ENCODE measurements around the gene VWA3B. TPM values are rescaled to one million over a fixed set of nuclear protein-coding genes. Genes with fewer than 3 reads are reported as not detected.
"Not testable (repeated sequence)": the region's sequence is repeated elsewhere in the genome, so short reads cannot be mapped to it uniquely, and the experiment has no call there.

Gene VWA3B
- total RNA-seq, 2 donors from 2014 or later, result 0.78 TPM; not detected in 1

- no peak for ATAC-seq
- Histone ChIP-seq H3K4me3 (no peak overlapping the region), H3K36me3 (replicated peaks in 1 of 2; ENCODE audit: insufficient read depth in 1 of 2, low read depth in 2 of 2) (no peaks in the 10 kb centered on the region), H3K27me3 (no peaks in the 10 kb centered on the region), H3K4me1 (no peaks in the 10 kb centered on the region), H3K9me3 (no peaks in the 10 kb centered on the region), H3K27ac (no peak overlapping the region)
- no peak for TF ChIP-seq CTCF (IDR thresholded peaks at IDR 0.05)
- TF ChIP-seq POLR2A (IDR thresholded peaks at IDR 0.05), result no peak
- 66 to 68% methylated on average over 5 of the region's 5 CpGs for WGBS, 2 donors
- no peak for DNase-seq
- intact Hi-C loops (cut with DNase I), result no loop called here
Measured at GRCh38 chr2:98140210-98140609, 53.2 kb downstream of the VWA3B start.

- TF ChIP-seq POLR2A (IDR thresholded peaks at IDR 0.05) (no peak), CTCF (IDR thresholded peaks at IDR 0.05) (no peak)
- Histone ChIP-seq H3K9me3 (no peaks in the 10 kb centered on the region), H3K4me3 (no peak overlapping the region), H3K27ac (no peak overlapping the region), H3K4me1 (no peaks in the 10 kb centered on the region), H3K36me3 (replicated peaks in 1 of 2; ENCODE audit: insufficient read depth in 1 of 2, low read depth in 2 of 2) (no peaks in the 10 kb centered on the region), H3K27me3 (no peaks in the 10 kb centered on the region)
- ATAC-seq (no peak), DNase-seq (no peak)
- intact Hi-C loops (cut with DNase I), result no loop called here
- WGBS, 2 donors, result 47 to 54% methylated on average over 5 to 6 of the region's 6 CpGs
Measured at GRCh38 chr2:98142106-98142791, 55.3 kb downstream of the VWA3B start.

GRCh38 chr2:98145070-98145469 is 58.1 kb downstream of the VWA3B start:
- Histone ChIP-seq H3K27me3 (no peaks in the 10 kb centered on the region), H3K4me3 (no peak overlapping the region), H3K4me1 (no peaks in the 10 kb centered on the region), H3K9me3 (no peaks in the 10 kb centered on the region), H3K36me3 (replicated peaks in 1 of 2; ENCODE audit: insufficient read depth in 1 of 2, low read depth in 2 of 2) (no peaks in the 10 kb centered on the region), H3K27ac (no peak overlapping the region)
- TF ChIP-seq CTCF (IDR thresholded peaks at IDR 0.05) (no peak), POLR2A (IDR thresholded peaks at IDR 0.05) (no peak)
- intact Hi-C loops (cut with DNase I), result no loop called here
- WGBS, 2 donors, result 63 to 65% methylated on average over 3 of the region's 3 CpGs
- ATAC-seq (no peak), DNase-seq (no peak)

GRCh38 chr2:98147900-98148299 is 60.9 kb downstream of the VWA3B start:
- H3K9me3 ChIP-seq; ATAC-seq; H3K27me3 ChIP-seq; DNase-seq; H3K36me3 ChIP-seq (replicated peaks in 1 of 2; ENCODE audit: insufficient read depth in 1 of 2, low read depth in 2 of 2); H3K4me3 ChIP-seq; H3K27ac ChIP-seq; H3K4me1 ChIP-seq; intact Hi-C loops (cut with DNase I): not testable (repeated sequence)
- WGBS, 2 donors, result 92 to 100% methylated on average over 1 of the region's 1 CpG

- Histone ChIP-seq H3K4me1 (no peaks in the 10 kb centered on the region), H3K4me3 (no peak overlapping the region), H3K36me3 (replicated peaks in 1 of 2; ENCODE audit: insufficient read depth in 1 of 2, low read depth in 2 of 2) (no peaks in the 10 kb centered on the region), H3K27me3 (no peaks in the 10 kb centered on the region), H3K9me3 (no peaks in the 10 kb centered on the region), H3K27ac (peak overlapping the region in 3 of 4 donors; percentile 22 to 47 (median 41))
- intact Hi-C loops (cut with DNase I), result no loop called here
- no peak for ATAC-seq
- no peak for DNase-seq
- WGBS, 2 donors, result 41 to 50% methylated on average over 3 of the region's 3 CpGs
- TF ChIP-seq POLR2A (IDR thresholded peaks at IDR 0.05) (no peak), CTCF (IDR thresholded peaks at IDR 0.05) (no peak)
Measured at GRCh38 chr2:98148595-98149332, 61.8 kb downstream of the VWA3B start.

Data from body of pancreas (tissue), 4 donors.